Activated T-helper 1 cell treated with anti-CD3 and anti-CD28 coated beads, Interleukin-12 subunit alpha, Interleukin-12 subunit beta, Interleukin-2, Interleukin-4 antibody, amounts not matched to agents 30 ng/mL and 10 ng/mL and 1 ng/mL, durations not matched to agents 14 hours and 24 hours and 36 hours (primary cell): ENCODE data around the gene IFFO2. TPM values are rescaled to one million over a fixed set of nuclear protein-coding genes. Genes with fewer than 3 reads are reported as not detected.

ENCODE experiments used
- DNase-seq: peaks from one replicate; pipeline ENCODE4 v3.0.0; 2021; ENCODE audit warnings: low spot score
- H3K27ac Mint-ChIP-seq: one replicate; pipeline ENCODE4 v1.8.0; 2021; ENCODE audit warnings: mild to moderate bottlenecking, mixed read lengths
- H3K27me3 Mint-ChIP-seq: one replicate; pipeline ENCODE4 v1.8.0; 2022; ENCODE audit warnings: mild to moderate bottlenecking, moderate library complexity, mixed read lengths; ENCODE audit not compliant: insufficient read depth
- H3K36me3 Mint-ChIP-seq: one replicate; pipeline ENCODE4 v1.8.0; 2021; ENCODE audit warnings: low read depth, mixed read lengths
- H3K4me1 Mint-ChIP-seq: one replicate; pipeline ENCODE4 v1.8.0; 2021; ENCODE audit warnings: low read depth, mixed read lengths
- H3K4me3 Mint-ChIP-seq: one replicate; pipeline ENCODE4 v1.8.0; 2021; ENCODE audit warnings: mild to moderate bottlenecking, moderate library complexity, mixed read lengths
- H3K9me3 Mint-ChIP-seq: one replicate; pipeline ENCODE4 v1.8.0; 2021; ENCODE audit warnings: mixed read lengths
- intact Hi-C: fragments of 100-400 bp; cut with micrococcal nuclease; formaldehyde crosslinking; loops from one replicate; pipeline ENCODE4 v1.15.1; 2024
- total RNA-seq: library from RNA; stranded (reverse); gene quantifications from 2 replicates; pipeline ENCODE4 v1.2.3, GENCODE V29; 2022

IFFO2 gene
- total RNA-seq, 1 donor from 2014 or later, result 31.8 TPM

- peaks cover 41% of the 10 kb centered on the region for H3K4me1 Mint-ChIP-seq
- H3K27ac Mint-ChIP-seq, result peak overlapping the region; percentile 19
- no peaks in the 10 kb centered on the region for H3K36me3 Mint-ChIP-seq
- no peak overlapping the region for H3K4me3 Mint-ChIP-seq
- no peaks in the 10 kb centered on the region for H3K9me3 Mint-ChIP-seq
- no peaks in the 10 kb centered on the region for H3K27me3 Mint-ChIP-seq
- DNase-seq, result no peak
- intact Hi-C loops, result no loop called here
Observed at GRCh38 chr1:18936814-18937481, 19.5 kb downstream of the IFFO2 start.

- DNase-seq, result no peak
- H3K9me3 Mint-ChIP-seq, result no peaks in the 10 kb centered on the region
- H3K36me3 Mint-ChIP-seq, result peaks cover 2% of the 10 kb centered on the region
- intact Hi-C loops, result no loop called here
- peaks cover 46% of the 10 kb centered on the region for H3K4me1 Mint-ChIP-seq
- H3K4me3 Mint-ChIP-seq, result no peak overlapping the region
- H3K27me3 Mint-ChIP-seq, result no peaks in the 10 kb centered on the region
- no peak overlapping the region for H3K27ac Mint-ChIP-seq
Observed at GRCh38 chr1:18936471-18936813, 20.0 kb downstream of the IFFO2 start.

- H3K27ac Mint-ChIP-seq, result no peak overlapping the region
Observed at GRCh38 chr1:18934205-18935000, 22.1 kb downstream of the IFFO2 start.

GRCh38 chr1:18932879-18933278 lies 23.6 kb downstream of the IFFO2 start:
- Mint-ChIP-seq H3K27ac (no peak overlapping the region), H3K36me3 (peaks cover 4% of the 10 kb centered on the region), H3K9me3 (no peaks in the 10 kb centered on the region), H3K4me1 (peaks cover 66% of the 10 kb centered on the region), H3K27me3 (no peaks in the 10 kb centered on the region), H3K4me3 (no peak overlapping the region)
- intact Hi-C loops, result no loop called here
- no peak for DNase-seq

More at GRCh38 chr1:18934205-18935000, 22.1 kb downstream of the IFFO2 start:
- Mint-ChIP-seq H3K36me3 (peaks cover 4% of the 10 kb centered on the region), H3K9me3 (no peaks in the 10 kb centered on the region), H3K27me3 (no peaks in the 10 kb centered on the region), H3K4me3 (no peak overlapping the region), H3K4me1 (peaks cover 60% of the 10 kb centered on the region)
- no peak for DNase-seq
- intact Hi-C loops, result no loop called here

GRCh38 chr1:18932387-18932786 lies 24.1 kb downstream of the IFFO2 start:
- Mint-ChIP-seq H3K27me3 (no peaks in the 10 kb centered on the region), H3K4me3 (no peak overlapping the region), H3K36me3 (peaks cover 4% of the 10 kb centered on the region), H3K9me3 (no peaks in the 10 kb centered on the region), H3K4me1 (peaks cover 71% of the 10 kb centered on the region), H3K27ac (no peak overlapping the region)
- intact Hi-C loops, result no loop called here
- no peak for DNase-seq

- intact Hi-C loops, result no loop called here
- Mint-ChIP-seq H3K36me3 (peaks cover 4% of the 10 kb centered on the region), H3K27me3 (no peaks in the 10 kb centered on the region), H3K4me1 (peaks cover 73% of the 10 kb centered on the region), H3K27ac (no peak overlapping the region), H3K4me3 (no peak overlapping the region), H3K9me3 (no peaks in the 10 kb centered on the region)
- no peak for DNase-seq
Observed at GRCh38 chr1:18931730-18932129, 24.7 kb downstream of the IFFO2 start.

- peaks cover 10% of the 10 kb centered on the region for H3K36me3 Mint-ChIP-seq
- no peaks in the 10 kb centered on the region for H3K9me3 Mint-ChIP-seq
- no peak overlapping the region for H3K27ac Mint-ChIP-seq
- DNase-seq, result no peak
- H3K27me3 Mint-ChIP-seq, result no peaks in the 10 kb centered on the region
- H3K4me3 Mint-ChIP-seq, result no peak overlapping the region
- intact Hi-C loops, result no loop called here
- H3K4me1 Mint-ChIP-seq, result peaks cover 68% of the 10 kb centered on the region
Observed at GRCh38 chr1:18929686-18930085, 26.8 kb downstream of the IFFO2 start.

- H3K4me3 Mint-ChIP-seq, result no peak overlapping the region
Observed at GRCh38 chr1:18928985-18929384, 27.5 kb downstream of the IFFO2 start.

GRCh38 chr1:18928406-18928805 lies 28.1 kb downstream of the IFFO2 start:
- Mint-ChIP-seq H3K27ac (peak overlapping the region; percentile 98), H3K4me1 (peaks cover 75% of the 10 kb centered on the region), H3K9me3 (no peaks in the 10 kb centered on the region), H3K4me3 (peak overlapping the region; percentile 82), H3K36me3 (peaks cover 10% of the 10 kb centered on the region), H3K27me3 (no peaks in the 10 kb centered on the region)
- DNase-seq, result no peak
- intact Hi-C loops, result no loop called here

More at GRCh38 chr1:18928985-18929384, 27.5 kb downstream of the IFFO2 start:
- intact Hi-C loops, result no loop called here
- Mint-ChIP-seq H3K27me3 (no peaks in the 10 kb centered on the region), H3K27ac (peak overlapping the region; percentile 18), H3K36me3 (peaks cover 10% of the 10 kb centered on the region), H3K4me1 (peaks cover 70% of the 10 kb centered on the region), H3K9me3 (no peaks in the 10 kb centered on the region)
- no peak for DNase-seq

- Mint-ChIP-seq H3K4me3 (peak overlapping the region; percentile 82), H3K27ac (peak overlapping the region; percentile 98), H3K9me3 (no peaks in the 10 kb centered on the region), H3K4me1 (peaks cover 79% of the 10 kb centered on the region), H3K27me3 (peaks cover 1% of the 10 kb centered on the region), H3K36me3 (peaks cover 10% of the 10 kb centered on the region)
- DNase-seq, result peak; percentile 44
- intact Hi-C loops, result loop anchor here (2.0 kb wide), 1 partner anchor 15 kb away; no protein-coding TSS in a partner anchor
Observed at GRCh38 chr1:18927654-18928272, 28.7 kb downstream of the IFFO2 start.

GRCh38 chr1:18927082-18927653 lies 29.3 kb downstream of the IFFO2 start:
- no peak for DNase-seq

GRCh38 chr1:18926315-18927081 lies 30.0 kb downstream of the IFFO2 start:
- Mint-ChIP-seq H3K36me3 (peaks cover 9% of the 10 kb centered on the region), H3K27ac (peak overlapping the region; percentile 98), H3K27me3 (peaks cover 1% of the 10 kb centered on the region), H3K9me3 (no peaks in the 10 kb centered on the region), H3K4me1 (peaks cover 70% of the 10 kb centered on the region), H3K4me3 (peak overlapping the region; percentile 82)
- intact Hi-C loops, result loop anchor here (1.0 to 2.0 kb wide), 7 partner anchors 14 to 279 kb away; partner anchors contain the start of genes ALDH4A1 and IFFO2
- DNase-seq, result peak; percentile 83

More at GRCh38 chr1:18927082-18927653, 29.3 kb downstream of the IFFO2 start:
- Mint-ChIP-seq H3K27ac (peak overlapping the region; percentile 98), H3K27me3 (peaks cover 1% of the 10 kb centered on the region), H3K9me3 (no peaks in the 10 kb centered on the region), H3K4me3 (peak overlapping the region; percentile 82), H3K4me1 (peaks cover 74% of the 10 kb centered on the region), H3K36me3 (peaks cover 10% of the 10 kb centered on the region)
- intact Hi-C loops, result loop anchor here (2.0 kb wide), 1 partner anchor 14 kb away; no protein-coding TSS in a partner anchor
